ENCODE results near the gene TFPI.

DNA sequence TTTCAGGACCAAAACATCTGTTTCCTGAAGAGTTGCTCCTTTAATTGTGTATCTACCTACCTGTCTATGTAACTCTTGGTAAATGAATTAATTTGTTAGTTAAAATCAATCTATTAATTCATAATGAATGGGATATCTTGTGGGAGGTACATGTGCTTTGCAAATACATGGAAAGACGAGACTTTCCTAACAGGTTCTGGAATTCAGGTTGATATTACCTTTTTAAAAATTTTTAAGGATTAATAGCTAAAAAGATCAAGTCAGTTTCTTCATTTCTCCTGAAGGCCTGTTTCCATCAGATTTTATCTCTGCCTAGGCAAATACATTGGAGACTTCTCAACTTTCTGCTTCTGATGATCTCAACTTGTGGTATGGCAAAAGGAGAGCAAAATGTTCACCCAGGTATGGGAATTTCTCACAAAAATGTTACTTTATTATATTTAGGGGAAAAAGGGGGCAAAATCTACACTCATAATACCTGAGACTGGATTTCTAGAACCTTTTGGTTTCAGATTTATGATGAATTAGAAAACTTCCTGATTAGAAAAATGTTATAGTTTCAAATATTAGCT, 7.4 kb downstream of the TFPI start:
- TF ChIP-seq, protein P1, sequence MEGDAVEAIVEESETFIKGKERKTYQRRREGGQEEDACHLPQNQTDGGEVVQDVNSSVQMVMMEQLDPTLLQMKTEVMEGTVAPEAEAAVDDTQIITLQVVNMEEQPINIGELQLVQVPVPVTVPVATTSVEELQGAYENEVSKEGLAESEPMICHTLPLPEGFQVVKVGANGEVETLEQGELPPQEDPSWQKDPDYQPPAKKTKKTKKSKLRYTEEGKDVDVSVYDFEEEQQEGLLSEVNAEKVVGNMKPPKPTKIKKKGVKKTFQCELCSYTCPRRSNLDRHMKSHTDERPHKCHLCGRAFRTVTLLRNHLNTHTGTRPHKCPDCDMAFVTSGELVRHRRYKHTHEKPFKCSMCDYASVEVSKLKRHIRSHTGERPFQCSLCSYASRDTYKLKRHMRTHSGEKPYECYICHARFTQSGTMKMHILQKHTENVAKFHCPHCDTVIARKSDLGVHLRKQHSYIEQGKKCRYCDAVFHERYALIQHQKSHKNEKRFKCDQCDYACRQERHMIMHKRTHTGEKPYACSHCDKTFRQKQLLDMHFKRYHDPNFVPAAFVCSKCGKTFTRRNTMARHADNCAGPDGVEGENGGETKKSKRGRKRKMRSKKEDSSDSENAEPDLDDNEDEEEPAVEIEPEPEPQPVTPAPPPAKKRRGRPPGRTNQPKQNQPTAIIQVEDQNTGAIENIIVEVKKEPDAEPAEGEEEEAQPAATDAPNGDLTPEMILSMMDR (IDR thresholded peaks at IDR 0.05), result no peak
- TF ChIP-seq POLR2A (IDR thresholded peaks at IDR 0.05), result no peak

All from heart left ventricle (tissue), 13 donors.